Activated CD8-positive, alpha-beta memory T cell treated with anti-CD3 and anti-CD28 coated beads for 48 hours (primary cell): ENCODE data around the gene LMF1.

Source experiments
- DNase-seq, 3 experiments: peaks; one replicate each; pipeline ENCODE4 v3.0.0-alpha.2; 2020; ENCODE audit warnings: low read depth in 2 of 3, low spot score in 2 of 3

LMF1 gene

GRCh38 chr16:985646-986400 is 15.0 kb upstream of the LMF1 start:
- DNase-seq: no peak

GRCh38 chr16:984736-985636 is 14.2 kb upstream of the LMF1 start:
- DNase-seq: no peak

DNA sequence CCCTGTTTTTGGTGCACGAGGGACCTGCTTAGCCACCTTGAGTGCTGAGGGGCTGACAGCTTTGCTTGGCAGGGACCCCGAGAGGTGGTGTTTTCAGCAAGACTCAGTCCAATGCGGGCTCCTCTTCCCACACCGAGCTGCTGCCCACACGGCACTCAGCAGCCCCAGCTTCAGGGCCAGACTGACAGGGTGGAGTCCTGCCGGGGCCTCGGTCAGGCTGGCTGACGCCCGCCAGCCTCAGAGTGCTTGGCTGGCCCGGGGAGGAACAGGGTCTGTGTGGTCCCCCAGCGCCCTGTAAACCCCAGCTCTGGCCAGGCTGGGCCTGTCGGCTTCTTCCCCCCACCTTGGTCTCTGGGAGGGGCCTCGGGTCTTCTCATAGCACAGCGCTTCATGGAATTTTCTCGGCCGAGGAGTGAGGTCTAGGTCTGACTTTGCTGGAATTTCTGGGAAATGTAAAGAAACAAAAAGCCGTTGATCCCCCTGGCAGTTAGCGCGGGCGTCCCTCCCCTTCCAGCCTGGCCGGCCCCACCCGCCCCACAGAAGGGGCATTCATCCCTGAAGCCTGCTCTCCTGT is 13.4 kb upstream of the LMF1 start:
- DNase-seq: no peak

DNA sequence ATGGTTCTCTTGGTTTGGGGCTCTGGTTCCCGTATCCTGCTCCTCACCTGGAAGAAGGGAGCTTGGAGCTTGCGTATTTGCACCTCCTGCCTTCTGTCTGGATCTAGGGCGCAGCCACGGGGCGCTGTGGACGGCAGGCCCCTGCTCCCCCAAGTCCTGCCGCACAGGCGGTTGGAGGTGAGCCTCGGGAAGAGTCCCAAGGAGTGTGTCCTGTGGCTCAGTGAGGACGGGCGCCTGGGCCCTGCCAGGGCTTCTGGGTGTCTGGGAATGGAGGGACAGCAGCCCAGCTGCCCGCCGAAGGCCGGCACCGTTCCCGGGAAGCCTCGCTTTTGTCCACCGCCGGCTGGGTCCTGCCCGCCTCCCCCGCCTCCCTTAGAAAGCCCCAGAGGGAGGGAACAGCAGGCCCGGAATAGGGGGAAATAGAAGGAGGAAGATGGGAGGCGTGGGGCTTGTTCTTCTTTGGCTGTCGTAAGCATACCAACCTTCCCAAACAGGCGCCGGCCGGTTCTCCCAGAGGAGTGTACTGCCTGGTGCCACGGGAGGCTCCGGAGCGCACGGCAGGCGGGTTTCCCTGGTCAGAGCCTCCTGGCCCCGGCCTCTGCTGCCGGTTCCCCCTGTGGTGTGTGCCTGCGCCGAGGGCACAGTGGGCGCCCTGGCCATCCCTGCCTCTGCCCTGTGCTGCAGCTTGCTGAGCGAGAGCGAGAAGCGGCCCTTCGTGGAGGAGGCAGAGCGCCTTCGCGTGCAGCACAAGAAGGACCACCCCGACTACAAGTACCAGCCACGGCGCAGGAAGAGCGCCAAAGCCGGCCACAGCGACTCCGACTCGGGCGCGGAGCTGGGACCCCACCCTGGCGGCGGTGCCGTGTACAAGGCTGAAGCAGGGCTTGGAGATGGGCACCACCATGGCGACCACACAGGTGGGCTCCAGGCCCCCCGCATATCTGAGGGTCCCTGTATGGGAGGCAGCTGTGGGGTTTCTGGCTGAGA is 12.6 kb upstream of the LMF1 start:
- DNase-seq: no peak

GRCh38 chr16:982145-983043 is 11.6 kb upstream of the LMF1 start:
- DNase-seq: no peak

DNA sequence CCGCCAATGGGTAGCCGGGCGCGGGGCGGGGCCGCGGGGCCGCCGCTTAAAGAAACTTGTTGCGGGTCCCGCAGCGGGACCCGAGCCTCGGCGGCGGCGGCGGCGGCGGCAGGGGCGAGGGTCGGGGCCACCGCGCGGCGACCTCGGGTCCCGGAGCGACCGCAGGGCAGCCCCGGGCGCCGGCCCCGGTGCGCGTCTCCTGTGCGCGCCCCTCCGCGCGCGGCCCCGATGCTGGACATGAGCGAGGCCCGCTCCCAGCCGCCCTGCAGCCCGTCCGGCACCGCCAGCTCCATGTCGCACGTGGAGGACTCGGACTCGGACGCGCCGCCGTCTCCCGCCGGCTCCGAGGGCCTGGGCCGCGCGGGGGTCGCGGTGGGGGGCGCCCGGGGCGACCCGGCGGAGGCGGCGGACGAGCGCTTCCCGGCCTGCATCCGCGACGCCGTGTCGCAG is 10.9 kb upstream of the LMF1 start, which contains the start of gene SOX8:
Gene SOX8 (plus strand): TSS at position 76 of the 450 bp plus-strand sequence. CDS start 153 bp downstream, at position 229.
- DNase-seq: no peak

DNA sequence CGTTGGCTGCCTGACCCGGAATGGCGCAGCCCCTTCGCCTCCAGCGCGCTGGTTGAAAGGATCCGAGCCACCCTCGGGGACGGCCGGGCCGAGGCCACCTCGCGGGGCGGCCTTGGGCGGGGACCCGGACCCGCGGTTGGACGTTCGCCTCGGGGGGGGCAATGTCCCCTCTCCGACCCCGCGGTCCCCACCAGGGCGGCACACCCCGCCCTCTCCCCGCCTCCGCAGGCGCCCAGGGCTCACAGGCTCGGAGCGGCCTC is 9.7 kb upstream of the LMF1 start:
- DNase-seq: no peak

GRCh38 chr16:979859-980594 is 9.2 kb upstream of the LMF1 start:
- DNase-seq: no peak

DNA sequence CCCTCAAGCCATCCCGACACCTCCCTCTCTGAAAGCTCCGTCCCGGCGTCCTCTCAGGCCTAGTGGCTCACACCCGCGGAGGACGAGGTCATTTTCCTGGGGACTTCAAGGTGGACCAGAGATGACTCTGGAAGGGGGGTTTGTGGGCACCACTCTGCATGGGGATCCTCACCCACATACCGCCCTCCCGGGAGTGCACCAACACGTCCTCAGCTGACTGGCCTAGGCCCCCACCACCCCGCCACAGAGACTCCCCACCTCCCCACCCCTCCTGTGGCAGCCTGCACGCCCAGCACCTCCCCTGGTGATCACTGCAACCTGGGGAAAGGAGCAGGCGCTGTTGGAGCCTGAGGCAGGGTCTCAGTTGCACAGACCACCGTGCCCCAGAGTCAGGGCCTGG is 8.4 kb upstream of the LMF1 start:
- DNase-seq: no peak

GRCh38 chr16:978403-978802 is 7.6 kb upstream of the LMF1 start:
- no peak for DNase-seq

GRCh38 chr16:977896-978295 is 7.1 kb upstream of the LMF1 start:
- DNase-seq: no peak

GRCh38 chr16:977081-977701 is 6.4 kb upstream of the LMF1 start:
- no peak for DNase-seq

GRCh38 chr16:976389-976931 is 5.7 kb upstream of the LMF1 start:
- DNase-seq: no peak

- no peak for DNase-seq
These were observed 4.5 kb upstream of the LMF1 start for GRCh38 chr16:975291-975690.

GRCh38 chr16:974611-975261 is 4.0 kb upstream of the LMF1 start:
- DNase-seq: no peak

DNA sequence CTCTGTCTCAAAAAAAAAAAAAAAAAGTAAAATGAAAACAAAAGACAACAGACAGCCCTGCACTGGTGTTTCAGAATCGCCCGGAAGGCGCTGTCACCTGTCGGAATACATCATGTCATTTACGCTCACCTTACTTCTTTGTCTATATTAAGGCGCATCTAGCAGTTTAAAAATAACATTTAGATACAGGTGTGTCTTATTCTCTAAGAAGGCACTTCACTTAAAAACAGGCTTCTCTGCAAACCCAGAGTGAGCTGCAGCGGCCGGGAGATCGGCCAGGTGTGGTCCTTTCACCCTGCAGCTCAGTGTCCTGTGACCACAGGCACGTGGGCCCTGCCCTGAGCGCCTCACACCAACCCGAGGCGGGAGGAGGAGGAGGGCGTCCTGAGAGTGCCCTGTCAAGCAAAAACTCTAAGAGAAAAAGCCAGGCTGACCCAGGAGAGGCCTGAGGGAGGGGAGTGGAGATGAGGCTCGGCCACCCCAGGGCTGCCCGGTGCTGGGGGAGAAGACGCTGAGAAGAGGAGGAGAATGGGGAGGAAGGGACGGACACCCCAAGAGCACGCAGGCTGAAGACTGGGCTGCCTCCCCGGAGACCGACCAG is 3.3 kb upstream of the LMF1 start:
- DNase-seq: no peak

- DNase-seq: no peak
These were observed 2.6 kb upstream of the LMF1 start for GRCh38 chr16:973366-973765.
